MM.1S (cell line): ENCODE results near the gene TREX2.

Experiments
- DNase-seq: peaks from one replicate; pipeline ENCODE4 v3.0.0-alpha.2; 2015
- H2AFZ ChIP-seq: fragments of 300-600 bp; sonication (generic); 2 replicates; pipeline ENCODE4 v1.6.0; 2016; ENCODE audit warnings: antibody characterized with exemption, low read length
- H3F3A ChIP-seq: fragments of 300-600 bp; sonication (generic); 2 replicates; pipeline ENCODE4 v1.6.1; 2016; ENCODE audit warnings: mild to moderate bottlenecking, antibody characterized with exemption, low read length, moderate library complexity, mixed read lengths; ENCODE audit not compliant: insufficient read depth
- H3K27ac ChIP-seq: fragments of 300-600 bp; sonication (generic); 2 replicates; pipeline ENCODE4 v1.5.1; 2016; ENCODE audit warnings: mild to moderate bottlenecking, low read length
- H3K27me3 ChIP-seq: fragments of 300-600 bp; sonication (generic); replicated peaks from 2 replicates; pipeline ENCODE4 v1.6.0; 2016; ENCODE audit warnings: low read length; ENCODE audit not compliant: insufficient read depth
- H3K36me3 ChIP-seq: fragments of 300-600 bp; sonication (generic); replicated peaks from 2 replicates; pipeline ENCODE4 v1.6.1; 2016; ENCODE audit warnings: mild to moderate bottlenecking, low read length, mixed read lengths; ENCODE audit not compliant: insufficient read depth
- H3K4me1 ChIP-seq: fragments of 300-600 bp; sonication (generic); 2 replicates; pipeline ENCODE4 v1.6.1; 2016; ENCODE audit warnings: low read length, mixed read lengths
- H3K4me2 ChIP-seq: fragments of 300-600 bp; sonication (generic); 2 replicates; pipeline ENCODE4 v1.6.0; 2016; ENCODE audit warnings: low read depth, low read length
- H3K4me3 ChIP-seq: fragments of 300-600 bp; sonication (generic); 2 replicates; pipeline ENCODE4 v1.5.1; 2016; ENCODE audit warnings: low read length, mixed read lengths
- H3K79me2 ChIP-seq: fragments of 300-600 bp; sonication (generic); 2 replicates; pipeline ENCODE4 v1.6.1; 2016; ENCODE audit warnings: mixed run types, low read length, mixed read lengths
- H3K9ac ChIP-seq: fragments of 300-600 bp; sonication (generic); 2 replicates; pipeline ENCODE4 v1.6.1; 2016; ENCODE audit warnings: low read length, mixed read lengths
- H3K9me2 ChIP-seq: fragments of 300-600 bp; sonication (generic); replicated peaks from 2 replicates; pipeline ENCODE4 v1.6.1; 2016; ENCODE audit warnings: mild to moderate bottlenecking, low read length, mixed read lengths; ENCODE audit not compliant: insufficient read depth
- H3K9me3 ChIP-seq: fragments of 300-600 bp; sonication (generic); replicated peaks from 2 replicates; pipeline ENCODE4 v1.6.1; 2016; ENCODE audit warnings: mild to moderate bottlenecking, low read length, mixed read lengths; ENCODE audit not compliant: insufficient read depth
- H4K20me1 ChIP-seq: fragments of 300-600 bp; sonication (generic); 2 replicates; pipeline ENCODE4 v1.6.1; 2016; ENCODE audit warnings: mild to moderate bottlenecking, low read length, moderate library complexity, mixed read lengths; ENCODE audit not compliant: insufficient read depth
- CTCF ChIP-seq: fragments of 300-600 bp; sonication (generic); IDR thresholded peaks from 2 replicates; pipeline ENCODE4 v1.5.1; 2016; ENCODE audit warnings: antibody characterized with exemption, low read length, mixed read lengths
- EZH2 ChIP-seq: fragments of 300-600 bp; sonication (generic); optimal IDR thresholded peaks from 2 replicates; pipeline ENCODE3; 2017; ENCODE audit warnings: low read depth, mild to moderate bottlenecking, antibody characterized with exemption, low read length, mixed read lengths
- EZH2phosphoT487 ChIP-seq: fragments of 300-600 bp; sonication (generic); IDR thresholded peaks from 2 replicates; pipeline ENCODE4 v1.6.1; 2018; ENCODE audit warnings: antibody characterized with exemption, low read length

The TREX2 gene

DNA sequence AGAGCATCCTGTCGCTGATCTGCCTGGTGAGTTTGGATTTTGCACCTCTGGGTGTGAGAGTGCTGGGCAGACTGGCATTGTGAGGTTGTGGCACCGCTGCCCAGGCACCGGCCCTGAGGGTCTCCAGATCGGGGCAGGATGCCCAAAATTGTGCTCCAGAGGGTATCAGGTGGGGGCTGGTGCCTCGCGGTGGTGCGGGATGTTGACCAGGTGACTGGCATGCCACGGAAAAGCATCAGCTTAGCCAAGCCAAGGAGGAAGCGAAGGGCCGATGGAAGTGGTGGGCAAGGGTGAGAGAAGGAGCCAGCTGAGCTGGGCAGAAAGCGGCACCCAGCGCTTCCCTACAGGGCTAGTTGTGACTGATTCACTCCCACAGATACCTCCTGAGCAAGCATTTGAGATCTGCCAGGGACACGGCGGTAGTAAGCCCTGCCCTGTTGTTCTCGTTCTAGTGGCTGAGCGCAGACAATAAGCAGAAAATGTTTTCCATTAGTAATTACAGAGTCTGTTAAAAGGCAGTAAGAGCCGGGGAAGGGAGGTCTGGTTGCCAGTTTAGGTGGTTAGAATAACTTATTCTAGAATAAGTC lies 33.8 kb downstream of the TREX2 start:
- DNase-seq: no peak
- TF ChIP-seq EZH2 (no peak), CTCF (no peak), EZH2phosphoT487 (no peak)
- no peak overlapping the region for H3K9ac ChIP-seq
- no peaks in the 10 kb centered on the region for H3K79me2 ChIP-seq
- no peak overlapping the region for H2AFZ ChIP-seq
- H3K4me1 ChIP-seq: no peaks in the 10 kb centered on the region
- H3K4me2 ChIP-seq: peak overlapping the region; percentile 63
- H3K4me3 ChIP-seq: peak overlapping the region; percentile 47; the same call in 1 of the 2 replicates
- no peaks in the 10 kb centered on the region for H3F3A ChIP-seq
- no peak overlapping the region for H3K27ac ChIP-seq
- H4K20me1 ChIP-seq: no peaks in the 10 kb centered on the region
- no peaks in the 10 kb centered on the region for H3K36me3 ChIP-seq
- H3K9me2 ChIP-seq: no peaks in the 10 kb centered on the region
- no peaks in the 10 kb centered on the region for H3K9me3 ChIP-seq
- 0 out of 2 replicates have a peak, but pooled peaks cover 6% of the 10 kb centered on the region for H3K27me3 ChIP-seq

DNA sequence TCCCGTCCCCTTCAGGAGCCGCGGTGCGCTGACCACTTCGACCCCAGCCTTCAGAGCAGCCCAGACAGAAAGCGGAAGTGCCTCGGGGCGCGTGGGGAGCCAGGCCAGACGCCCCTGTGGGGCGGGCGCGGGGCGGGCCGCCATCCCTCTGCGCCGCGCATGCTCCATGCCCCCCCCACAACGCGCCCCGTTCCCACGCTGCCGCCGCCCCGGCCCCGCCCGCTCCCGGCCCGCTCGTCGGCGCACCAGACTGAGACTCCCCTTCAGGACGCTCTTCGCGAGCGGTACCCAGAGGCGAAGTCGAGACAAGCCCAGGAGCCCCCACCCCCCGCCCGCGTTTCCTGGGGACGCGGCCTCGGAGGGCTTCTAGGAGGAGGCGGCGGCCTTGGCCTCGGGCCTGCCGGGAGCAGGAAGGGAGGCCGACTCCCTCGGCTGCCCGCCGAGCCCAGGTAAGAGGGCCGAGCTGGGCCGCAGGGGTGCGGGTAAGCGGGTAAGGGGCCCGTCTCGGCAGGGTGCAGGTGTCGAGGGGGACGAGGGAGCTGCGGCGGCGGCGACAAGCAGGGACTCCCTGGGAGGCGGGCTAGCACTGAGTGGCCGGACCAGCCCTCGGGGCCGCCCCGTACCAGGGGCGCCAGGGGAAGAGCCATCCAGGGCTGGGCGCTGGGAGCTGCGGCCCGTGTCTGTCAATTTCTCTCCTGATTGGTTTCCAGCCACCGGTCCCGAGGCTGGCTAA lies 34.4 kb downstream of the TREX2 start, which contains the start of gene ZFP92:
Gene ZFP92 (plus strand): TSS at position 218 of the 733 bp plus-strand sequence. CDS start 6,851 bp downstream, outside the sequence.
- H3K9ac ChIP-seq: no peak within 1 kb of the TSS

GRCh38 chrX:153410888-153411254 lies 35.0 kb downstream of the TREX2 start:
- no peak overlapping the region for H3K4me2 ChIP-seq
- no peaks in the 10 kb centered on the region for H3F3A ChIP-seq
- no peaks in the 10 kb centered on the region for H3K79me2 ChIP-seq
- H3K9me2 ChIP-seq: no peaks in the 10 kb centered on the region
- no peak overlapping the region; the same call in 1 of the 2 replicates for H3K4me3 ChIP-seq
- DNase-seq: no peak
- H3K9ac ChIP-seq: no peak overlapping the region
- H3K9me3 ChIP-seq: no peaks in the 10 kb centered on the region
- H3K27ac ChIP-seq: no peak overlapping the region
- no peaks in the 10 kb centered on the region for H3K4me1 ChIP-seq
- H4K20me1 ChIP-seq: no peaks in the 10 kb centered on the region
- no peak overlapping the region for H2AFZ ChIP-seq
- peaks cover 15% of the 10 kb centered on the region; the same call in 1 of the 2 replicates for H3K27me3 ChIP-seq
- no peak for TF ChIP-seq EZH2
- TF ChIP-seq CTCF: no peak
- no peak for TF ChIP-seq EZH2phosphoT487
- no peaks in the 10 kb centered on the region for H3K36me3 ChIP-seq

More for the DNA sequence above, 34.4 kb downstream of the TREX2 start, which contains the start of gene ZFP92:
- Histone ChIP-seq H3K4me2 (peak within 1 kb of the TSS; percentile 63), H3K36me3 (no peaks in the 10 kb centered on the region), H3F3A (no peaks in the 10 kb centered on the region), H3K9me2 (no peaks in the 10 kb centered on the region), H3K4me3 (peak within 1 kb of the TSS; percentile 47; the same call in 1 of the 2 replicates), H3K4me1 (no peaks in the 10 kb centered on the region), H3K27ac (no peak within 1 kb of the TSS), H3K79me2 (no peaks in the 10 kb centered on the region), H2AFZ (no peak within 1 kb of the TSS), H3K27me3 (peaks cover 11% of the 10 kb centered on the region; the same call in 1 of the 2 replicates), H4K20me1 (no peaks in the 10 kb centered on the region), H3K9me3 (no peaks in the 10 kb centered on the region)
- TF ChIP-seq CTCF (no peak), EZH2 (no peak)
- no peak for DNase-seq
